Measurements from ENCODE around the gene ZG16. TPM values are rescaled to one million over a fixed set of nuclear protein-coding genes. Genes with fewer than 3 reads are reported as not detected.
A peak's percentile ranks its signal among the peaks of the same experiment; 100 is the strongest.

Gene ZG16
- total RNA-seq, 2 donors from 2014 or later = not detected

DNA sequence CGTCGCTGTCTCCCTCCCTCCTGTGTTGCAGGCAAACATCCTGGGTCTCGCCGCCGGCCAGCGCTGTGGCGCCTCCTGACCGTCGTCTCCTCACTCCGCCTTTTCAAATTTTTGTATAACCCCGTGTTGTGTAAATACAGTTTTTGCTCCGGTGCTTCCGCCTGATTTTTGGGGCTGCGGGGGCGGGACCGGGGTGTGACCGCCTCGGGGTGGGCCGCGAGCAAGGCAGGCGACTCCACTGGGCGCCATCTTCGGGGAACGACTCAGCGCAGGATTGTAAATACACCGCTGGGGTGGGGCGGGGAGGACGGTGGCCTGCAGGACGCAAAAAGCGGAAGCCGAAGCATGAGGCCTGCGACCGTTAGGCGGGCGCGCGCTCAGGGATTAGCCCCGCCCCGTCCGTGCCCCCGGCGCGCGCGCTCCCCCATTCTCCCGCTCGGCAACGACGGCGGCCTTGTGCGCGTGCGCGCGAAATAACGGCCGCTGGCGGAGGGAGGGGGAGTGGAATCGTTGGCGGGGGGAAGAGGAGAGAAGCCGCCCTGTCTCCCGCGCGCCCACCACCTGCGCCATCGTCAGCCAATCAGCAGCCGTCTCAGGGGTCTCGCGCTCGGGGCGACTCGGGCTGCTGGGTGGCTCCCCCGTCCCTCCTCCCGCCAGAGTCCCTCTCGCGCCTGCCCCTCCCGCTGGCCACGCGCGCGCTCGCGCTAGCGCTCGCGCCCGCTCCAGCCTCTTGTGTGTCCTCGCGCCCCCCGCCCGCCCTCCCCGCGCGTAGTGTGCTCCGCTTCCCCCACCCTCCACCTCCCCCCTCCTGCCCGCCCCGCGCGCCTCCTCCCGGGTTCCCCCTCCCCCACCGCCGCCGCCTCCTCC, 27.4 kb downstream of the ZG16 start:
- peak overlapping the region; percentile 80 for H3K4me3 ChIP-seq (ENCODE audit: low read length)
- peak overlapping the region; percentile 83 for H3K27ac ChIP-seq (ENCODE audit: low read depth, low read length)
- H3K9me3 Mint-ChIP-seq = no peaks in the 10 kb centered on the region
- TF ChIP-seq CTCF (conservative IDR thresholded peaks at IDR 0.05) = peak; percentile 35
- H3K9ac ChIP-seq (ENCODE audit: extremely low read depth, low read length, poor library complexity, severe bottlenecking) = peak overlapping the region; percentile 61
- peak overlapping the region; percentile 92 for H3K4me3 Mint-ChIP-seq
- peak overlapping the region; percentile 100 for H3K27ac Mint-ChIP-seq
- no peaks in the 10 kb centered on the region for H3K27me3 Mint-ChIP-seq (ENCODE audit: insufficient read depth)
- no peaks in the 10 kb centered on the region for H3K27me3 ChIP-seq (ENCODE audit: control insufficient read depth, insufficient read depth, low read length, poor library complexity, severe bottlenecking)
- peaks cover 36% of the 10 kb centered on the region for H3K4me1 Mint-ChIP-seq
- peaks cover 19% of the 10 kb centered on the region for H3K4me1 ChIP-seq (ENCODE audit: control insufficient read depth, insufficient read depth, low read length)
- H3K36me3 Mint-ChIP-seq (ENCODE audit: low read depth) = peaks cover 46% of the 10 kb centered on the region
- H3K9me3 ChIP-seq (ENCODE audit: control insufficient read depth, low read length) = no peaks in the 10 kb centered on the region
- WGBS, 2 experiments (ENCODE audit: insufficient coverage in 1 of 2, insufficient read length in 1 of 2) = 1 to 3% methylated on average over 26 to 76 of the region's 103 CpGs
- peaks cover 59% of the 10 kb centered on the region for H3K36me3 ChIP-seq (ENCODE audit: control insufficient read depth, insufficient read depth, low read length)
- DNase-seq = peak; percentile 99

DNA sequence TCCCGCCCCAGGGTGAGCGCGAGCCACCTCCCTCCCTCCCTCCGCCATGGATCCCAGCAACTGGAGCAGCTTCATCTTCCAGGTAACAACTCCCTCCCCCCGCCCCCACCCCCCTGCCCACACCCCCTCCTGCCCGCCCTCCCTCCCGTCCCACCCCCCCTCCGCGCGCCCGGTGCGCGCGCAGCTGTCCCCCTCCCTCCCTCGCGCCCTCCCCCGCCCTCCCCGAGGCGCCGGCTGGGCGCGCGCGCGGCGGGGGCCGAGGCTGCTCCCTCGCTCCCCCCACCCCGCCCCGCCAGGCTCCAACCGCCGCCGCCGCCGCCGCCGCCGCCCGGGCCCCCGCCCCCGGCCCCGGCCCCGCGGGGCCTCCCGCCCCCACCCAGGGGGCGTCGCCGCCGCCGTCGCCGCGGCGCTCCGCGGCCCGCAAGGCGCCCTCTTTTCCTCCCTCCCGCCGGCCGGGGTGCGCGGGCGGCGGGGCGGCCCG, 28.1 kb downstream of the ZG16 start, which contains the start of gene MAZ:
Gene MAZ (plus strand): TSS at position 431 of the 481 bp plus-strand sequence. CDS start 173 bp downstream, outside the sequence.
- H3K9me3 Mint-ChIP-seq = no peaks in the 10 kb centered on the region
- no peaks in the 10 kb centered on the region for H3K27me3 Mint-ChIP-seq (ENCODE audit: insufficient read depth)
- H3K27me3 ChIP-seq (ENCODE audit: control insufficient read depth, insufficient read depth, low read length, poor library complexity, severe bottlenecking) = no peaks in the 10 kb centered on the region
- peak within 1 kb of the TSS; percentile 91 for H3K27ac ChIP-seq (ENCODE audit: low read depth, low read length)
- H3K9me3 ChIP-seq (ENCODE audit: control insufficient read depth, low read length) = no peaks in the 10 kb centered on the region
- DNase-seq = no peak
- peaks cover 42% of the 10 kb centered on the region for H3K4me1 Mint-ChIP-seq
- H3K4me1 ChIP-seq (ENCODE audit: control insufficient read depth, insufficient read depth, low read length) = peaks cover 19% of the 10 kb centered on the region
- peaks cover 56% of the 10 kb centered on the region for H3K36me3 ChIP-seq (ENCODE audit: control insufficient read depth, insufficient read depth, low read length)
- H3K27ac Mint-ChIP-seq = peak within 1 kb of the TSS; percentile 100
- peak within 1 kb of the TSS; percentile 61 for H3K9ac ChIP-seq (ENCODE audit: extremely low read depth, low read length, poor library complexity, severe bottlenecking)
- WGBS, 2 experiments (ENCODE audit: insufficient coverage in 1 of 2, insufficient read length in 1 of 2) = 0% methylated on average over 45 of the region's 67 CpGs; no CpG with 5 or more reads in 1 of the 2 experiments
- H3K4me3 Mint-ChIP-seq = peak within 1 kb of the TSS; percentile 92
- H3K36me3 Mint-ChIP-seq (ENCODE audit: low read depth) = peaks cover 40% of the 10 kb centered on the region
- H3K4me3 ChIP-seq (ENCODE audit: low read length) = peak within 1 kb of the TSS; percentile 89
- no peak for TF ChIP-seq CTCF (conservative IDR thresholded peaks at IDR 0.05)

DNA sequence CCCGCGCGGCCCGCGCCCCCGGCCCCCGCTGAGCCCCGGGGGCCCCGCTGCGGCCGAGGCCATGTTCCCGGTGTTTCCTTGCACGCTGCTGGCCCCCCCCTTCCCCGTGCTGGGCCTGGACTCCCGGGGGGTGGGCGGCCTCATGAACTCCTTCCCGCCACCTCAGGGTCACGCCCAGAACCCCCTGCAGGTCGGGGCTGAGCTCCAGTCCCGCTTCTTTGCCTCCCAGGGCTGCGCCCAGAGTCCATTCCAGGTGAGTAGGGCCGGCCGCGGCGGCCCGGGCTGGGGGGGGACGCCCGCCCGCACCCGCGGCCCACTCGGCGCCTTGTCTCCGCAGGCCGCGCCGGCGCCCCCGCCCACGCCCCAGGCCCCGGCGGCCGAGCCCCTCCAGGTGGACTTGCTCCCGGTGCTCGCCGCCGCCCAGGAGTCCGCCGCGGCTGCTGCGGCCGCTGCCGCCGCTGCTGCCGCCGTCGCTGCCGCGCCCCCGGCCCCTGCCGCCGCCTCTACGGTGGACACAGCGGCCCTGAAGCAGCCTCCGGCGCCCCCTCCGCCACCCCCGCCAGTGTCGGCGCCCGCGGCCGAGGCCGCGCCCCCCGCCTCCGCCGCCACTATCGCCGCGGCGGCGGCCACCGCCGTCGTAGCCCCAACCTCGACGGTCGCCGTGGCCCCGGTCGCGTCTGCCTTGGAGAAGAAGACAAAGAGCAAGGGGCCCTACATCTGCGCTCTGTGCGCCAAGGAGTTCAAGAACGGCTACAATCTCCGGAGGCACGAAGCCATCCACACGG, 28.8 kb downstream of the ZG16 start:
- H3K36me3 Mint-ChIP-seq (ENCODE audit: low read depth) = peaks cover 34% of the 10 kb centered on the region
- peaks cover 19% of the 10 kb centered on the region for H3K4me1 ChIP-seq (ENCODE audit: control insufficient read depth, insufficient read depth, low read length)
- 0% methylated on average over 14 to 99 of the region's 99 CpGs for WGBS, 2 experiments (ENCODE audit: insufficient coverage in 1 of 2, insufficient read length in 1 of 2)
- DNase-seq = peak; percentile 91
- H3K27ac ChIP-seq (ENCODE audit: low read depth, low read length) = peak overlapping the region; percentile 91
- H3K4me1 Mint-ChIP-seq = peaks cover 45% of the 10 kb centered on the region
- H3K9me3 ChIP-seq (ENCODE audit: control insufficient read depth, low read length) = no peaks in the 10 kb centered on the region
- TF ChIP-seq CTCF (conservative IDR thresholded peaks at IDR 0.05) = no peak
- peaks cover 50% of the 10 kb centered on the region for H3K36me3 ChIP-seq (ENCODE audit: control insufficient read depth, insufficient read depth, low read length)
- peak overlapping the region; percentile 89 for H3K4me3 ChIP-seq (ENCODE audit: low read length)
- peak overlapping the region; percentile 84 for H3K4me3 Mint-ChIP-seq
- H3K27me3 Mint-ChIP-seq (ENCODE audit: insufficient read depth) = no peaks in the 10 kb centered on the region
- H3K27ac Mint-ChIP-seq = peak overlapping the region; percentile 78
- H3K9ac ChIP-seq (ENCODE audit: extremely low read depth, low read length, poor library complexity, severe bottlenecking) = peak overlapping the region; percentile 30
- H3K9me3 Mint-ChIP-seq = no peaks in the 10 kb centered on the region
- H3K27me3 ChIP-seq (ENCODE audit: control insufficient read depth, insufficient read depth, low read length, poor library complexity, severe bottlenecking) = no peaks in the 10 kb centered on the region
